ENCODE results near the gene ZNF286A. TPM values are rescaled to one million over a fixed set of nuclear protein-coding genes. Genes with fewer than 3 reads are reported as not detected.
A peak's percentile ranks its signal among the peaks of the same experiment; 100 is the strongest.
"Not testable (repeated sequence)": the region's sequence is repeated elsewhere in the genome, so short reads cannot be mapped to it uniquely, and the experiment has no call there.

ZNF286A gene
- 164 and 212 TPM in 2 replicates for total RNA-seq (2014; rRNA removed; shearing (Covaris generic))

DNA sequence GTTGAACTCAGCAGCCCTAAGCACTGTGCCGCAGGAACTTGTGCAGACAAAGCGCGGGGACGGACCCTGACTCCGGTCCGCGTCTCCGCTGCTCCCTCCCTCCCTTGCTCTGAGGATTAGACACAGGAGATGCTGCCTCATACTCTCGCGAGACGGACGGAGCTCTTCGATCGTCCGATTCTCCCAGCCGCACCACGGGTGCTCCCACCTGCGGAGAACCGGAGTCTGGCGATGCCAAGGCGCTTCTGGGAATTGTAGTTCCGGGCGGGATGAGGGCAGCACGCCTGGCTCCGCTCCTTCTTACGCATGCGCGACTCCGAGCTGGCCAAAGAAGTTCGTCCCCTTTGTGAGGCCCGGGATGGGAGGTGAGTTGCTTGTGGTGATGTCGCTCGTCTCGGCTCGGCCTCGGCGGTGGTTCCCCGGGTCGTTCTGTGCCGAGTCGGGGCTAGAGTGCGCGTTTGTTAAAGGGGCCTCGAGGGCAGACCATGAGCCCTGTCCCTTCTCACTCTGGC, at the start of gene ZNF286A:
TSS of gene ZNF286A (plus strand) at position 340 of the 512 bp plus-strand sequence. CDS start 578 bp downstream, outside the sequence.
- H3K36me3 ChIP-seq = peaks cover 21% of the 10 kb centered on the region
- H3K27me3 ChIP-seq; H3K9me3 ChIP-seq (replicated peaks); H3K4me1 ChIP-seq: not testable (repeated sequence)
- H3K27ac ChIP-seq = peak within 1 kb of the TSS; percentile 50
- H3K4me3 ChIP-seq = peak within 1 kb of the TSS; percentile 79
- DNase-seq = peak; percentile 100

DNA sequence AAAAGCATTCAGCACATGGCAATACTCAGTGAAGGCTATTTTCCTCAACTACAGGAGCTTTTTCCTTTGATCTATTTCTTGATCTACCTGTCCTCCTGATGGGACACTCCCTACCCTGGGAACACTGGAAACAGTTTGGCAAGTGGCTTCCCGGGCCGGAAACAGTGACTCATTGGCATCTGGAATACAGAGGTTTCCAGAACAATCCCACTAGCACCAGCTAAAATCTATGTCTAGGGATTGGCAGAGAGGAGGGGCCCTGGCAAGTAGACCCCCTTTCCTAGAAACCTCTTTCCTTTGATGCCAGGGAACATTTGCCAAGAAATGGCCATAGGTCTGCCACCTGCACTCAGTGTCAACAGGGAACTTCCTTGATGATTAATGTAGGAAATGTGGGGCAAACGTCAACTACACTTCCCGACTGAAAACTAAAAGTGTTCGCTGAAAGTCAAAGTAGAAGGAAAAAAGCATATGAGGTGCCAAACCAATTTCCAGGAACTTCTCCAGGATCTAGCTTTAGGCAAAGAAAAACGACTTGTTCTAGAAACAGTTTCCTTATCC, 49.6 kb upstream of the ZNF286A start:
- Histone ChIP-seq H3K4me3 (peak overlapping the region; percentile 66), H3K27ac (no peak overlapping the region; the same call in 1 of the 2 replicates)
- DNase-seq = peak in 1 of 2 experiments; percentile 29

DNA sequence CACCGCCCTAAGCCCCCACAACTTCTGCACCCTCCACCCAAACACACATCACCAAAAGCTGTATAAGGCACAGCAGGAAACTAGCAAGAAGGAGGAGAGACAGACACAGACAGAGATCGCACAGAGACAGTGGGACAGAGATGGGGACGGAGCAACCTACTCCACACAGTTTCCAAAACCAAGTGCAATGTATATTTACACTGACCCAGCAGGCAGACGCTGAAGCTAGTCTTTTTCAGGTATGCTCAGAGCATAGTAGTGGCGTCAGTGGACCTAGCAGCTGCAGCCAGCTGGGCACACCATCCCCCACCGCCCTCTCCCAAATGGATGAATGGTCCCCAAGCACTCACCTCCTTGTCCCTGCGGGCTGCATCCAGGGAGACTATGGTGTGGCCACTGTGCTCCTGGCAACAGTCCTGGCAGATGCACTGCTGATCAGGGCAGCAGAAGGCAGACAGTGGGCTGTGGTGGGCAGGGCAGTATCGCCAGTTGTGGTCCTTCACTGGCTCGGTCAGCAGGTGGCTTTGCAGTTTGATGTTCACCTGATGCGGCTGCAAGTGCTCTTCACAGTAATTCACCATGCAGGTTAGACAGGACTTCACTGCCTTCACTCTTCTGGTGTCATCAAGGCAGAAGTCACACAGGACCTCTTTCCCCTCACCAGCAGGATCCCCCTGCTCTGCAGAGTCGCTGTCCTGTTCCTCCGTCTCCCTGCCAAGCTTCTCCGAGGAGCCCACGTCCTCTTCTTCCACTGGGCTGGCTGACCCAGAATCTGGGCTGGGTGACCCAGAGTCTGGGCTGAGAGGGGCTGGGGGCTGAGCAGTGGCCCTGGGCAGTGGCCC, 48.6 kb upstream of the ZNF286A start:
- peak overlapping the region; percentile 87 for H3K27ac ChIP-seq
- H3K9me3 ChIP-seq (replicated peaks) = no peaks in the 10 kb centered on the region
- peak; percentile 63 to 70 for DNase-seq
- H3K36me3 ChIP-seq = peaks cover 8% of the 10 kb centered on the region
- H3K4me3 ChIP-seq = peak overlapping the region; percentile 66
- H3K4me1 ChIP-seq = peaks cover 44% of the 10 kb centered on the region
- no peaks in the 10 kb centered on the region for H3K27me3 ChIP-seq

More for the DNA sequence above, 49.6 kb upstream of the ZNF286A start:
- Histone ChIP-seq H3K27me3 (no peaks in the 10 kb centered on the region), H3K9me3 (replicated peaks) (no peaks in the 10 kb centered on the region), H3K4me1 (peaks cover 38% of the 10 kb centered on the region), H3K36me3 (peaks cover 8% of the 10 kb centered on the region)

DNA sequence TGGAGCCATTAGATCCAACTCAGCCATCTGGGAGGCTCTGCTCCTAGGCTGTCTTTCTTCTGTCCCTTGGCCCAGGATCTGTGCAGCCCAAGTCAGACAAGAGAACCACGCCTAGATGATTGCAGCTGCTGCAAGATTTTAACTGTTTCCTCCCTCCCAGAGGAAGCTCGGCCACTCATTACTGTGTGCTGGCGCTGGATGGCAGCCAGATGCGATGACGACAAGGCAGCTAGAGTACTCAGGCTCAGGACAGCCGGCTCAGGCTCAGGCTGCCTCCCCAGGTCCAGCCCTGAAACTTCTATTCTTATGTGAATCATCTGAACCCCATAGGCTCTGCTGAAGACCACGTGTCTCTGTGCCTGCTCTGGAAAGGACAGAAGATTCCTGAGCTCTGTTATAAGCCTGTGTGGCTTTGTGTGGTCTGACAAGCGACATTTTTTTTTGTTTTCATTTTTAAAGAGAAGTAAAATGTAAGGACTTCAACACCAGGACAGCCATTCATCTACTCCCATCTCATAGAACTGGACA, 47.9 kb upstream of the ZNF286A start:
- Histone ChIP-seq H3K36me3 (peaks cover 8% of the 10 kb centered on the region), H3K27ac (peak overlapping the region; percentile 87), H3K27me3 (no peaks in the 10 kb centered on the region), H3K4me3 (peak overlapping the region; percentile 66), H3K4me1 (peaks cover 46% of the 10 kb centered on the region), H3K9me3 (replicated peaks) (no peaks in the 10 kb centered on the region)
- peak; percentile 100 for DNase-seq

DNA sequence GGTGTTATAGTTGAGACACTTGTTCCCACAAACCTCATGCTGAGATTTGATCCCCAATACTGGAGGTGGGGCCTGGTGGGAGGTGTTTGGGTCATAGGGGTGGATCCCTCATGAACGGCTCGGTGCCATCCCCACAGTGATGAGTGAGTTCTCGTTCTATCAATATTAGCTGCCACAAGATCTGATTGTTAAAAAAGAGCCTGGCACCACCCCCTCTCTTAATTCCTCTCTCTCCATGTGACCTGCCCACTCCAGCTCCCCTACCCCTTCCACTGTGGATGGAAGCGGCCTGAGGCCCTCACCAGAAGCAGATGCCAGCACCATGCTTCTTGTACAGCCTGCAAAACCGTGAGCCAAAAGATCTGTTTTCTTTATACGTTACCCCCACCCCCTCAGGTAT, 46.6 kb upstream of the ZNF286A start:
- Histone ChIP-seq H3K36me3 (peaks cover 20% of the 10 kb centered on the region), H3K4me1 (peaks cover 46% of the 10 kb centered on the region), H3K27me3 (no peaks in the 10 kb centered on the region), H3K27ac (no peak overlapping the region; the same call in 1 of the 2 replicates), H3K9me3 (replicated peaks) (no peaks in the 10 kb centered on the region; the same call in 1 of the 2 replicates), H3K4me3 (no peak overlapping the region)
- DNase-seq = peak in 1 of 2 experiments; percentile 22

DNA sequence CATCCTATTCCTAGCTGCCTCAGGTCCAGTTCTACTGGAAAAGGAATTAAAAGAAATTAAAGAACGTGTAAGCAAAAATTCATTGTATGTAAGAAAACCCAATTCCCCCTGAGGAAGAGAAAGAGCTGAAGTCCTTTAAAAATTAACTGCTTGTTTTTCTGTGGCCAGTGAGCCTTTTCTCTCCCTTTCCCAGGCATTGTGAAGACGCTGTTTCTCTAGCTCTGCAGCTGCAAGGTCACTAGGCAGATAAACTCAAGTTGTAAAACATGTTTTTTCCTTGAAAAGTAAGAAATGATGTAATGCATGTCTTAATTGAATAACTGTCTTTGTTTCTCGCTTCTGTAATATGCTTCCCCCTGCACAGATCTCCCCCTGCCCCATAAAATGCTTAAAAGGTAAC, 45.2 kb upstream of the ZNF286A start:
- H3K27me3 ChIP-seq; H3K9me3 ChIP-seq (replicated peaks); H3K4me3 ChIP-seq: not testable (repeated sequence)
- peaks cover 18% of the 10 kb centered on the region for H3K36me3 ChIP-seq
- H3K27ac ChIP-seq = peak overlapping the region; percentile 74; the same call in 1 of the 2 replicates
- DNase-seq = peak in 1 of 2 experiments; percentile 16
- peaks cover 47% of the 10 kb centered on the region for H3K4me1 ChIP-seq

DNA sequence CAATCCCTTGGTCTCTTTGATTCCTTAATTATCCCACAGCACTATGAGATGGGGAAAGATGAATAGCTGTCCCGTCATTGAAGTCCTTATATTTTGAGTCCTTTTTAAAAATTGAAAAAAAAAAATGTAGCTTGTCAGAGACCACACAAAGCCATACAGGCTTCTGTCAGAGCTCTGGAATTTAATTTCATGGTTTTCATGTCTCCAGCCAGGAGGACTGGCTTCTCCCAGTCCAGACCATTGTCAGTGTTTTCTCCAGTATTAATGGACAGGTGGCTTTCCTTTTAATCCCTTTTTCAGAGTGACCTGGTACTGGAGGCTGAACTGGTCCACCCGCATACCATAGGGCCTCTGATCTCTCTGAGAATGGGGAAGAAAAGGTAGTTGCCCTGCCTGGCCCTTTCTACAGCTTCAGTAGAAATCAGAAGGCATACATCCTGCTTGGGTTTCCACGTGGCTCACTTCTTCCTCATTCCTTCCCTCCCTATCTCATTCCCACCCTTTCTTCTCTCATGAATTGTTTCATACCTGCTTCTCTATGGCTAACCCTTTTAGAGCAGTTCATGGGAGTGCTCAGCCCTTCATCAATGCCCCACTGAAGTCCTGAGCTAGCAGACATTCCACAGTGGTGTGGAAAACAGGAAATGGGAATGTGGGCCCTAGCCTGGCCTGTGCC, 44.5 kb upstream of the ZNF286A start:
- peak; percentile 43 to 58 for DNase-seq
- H3K4me3 ChIP-seq = no peak overlapping the region
- H3K36me3 ChIP-seq = peaks cover 18% of the 10 kb centered on the region
- H3K4me1 ChIP-seq = peaks cover 47% of the 10 kb centered on the region
- peak overlapping the region; percentile 74 for H3K27ac ChIP-seq
- no peaks in the 10 kb centered on the region; the same call in 1 of the 2 replicates for H3K9me3 ChIP-seq (replicated peaks)
- H3K27me3 ChIP-seq = no peaks in the 10 kb centered on the region

DNA sequence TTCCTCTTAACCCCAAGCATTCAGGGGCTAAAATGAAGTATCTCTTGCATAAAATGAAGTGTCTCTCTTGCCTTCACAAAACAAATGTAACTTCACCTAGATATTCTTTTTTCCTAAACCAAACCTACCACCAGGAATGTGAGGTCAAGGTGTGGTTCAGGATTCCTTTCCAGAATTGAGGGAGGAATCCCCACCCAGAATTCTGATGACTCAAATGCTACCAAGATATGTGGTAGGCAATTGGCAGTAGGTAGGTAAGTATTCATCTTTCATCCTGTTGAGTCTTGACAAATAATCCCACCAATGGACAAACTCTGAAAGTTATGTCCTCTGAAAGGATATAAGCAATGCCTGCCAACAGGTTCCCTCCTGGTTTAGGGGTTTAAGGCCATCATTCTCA, 41.7 kb upstream of the ZNF286A start:
- no peak for DNase-seq
- Histone ChIP-seq H3K27me3 (no peaks in the 10 kb centered on the region), H3K27ac (no peak overlapping the region), H3K4me1 (peaks cover 48% of the 10 kb centered on the region), H3K4me3 (no peak overlapping the region), H3K36me3 (peaks cover 28% of the 10 kb centered on the region), H3K9me3 (replicated peaks) (no peaks in the 10 kb centered on the region; the same call in 1 of the 2 replicates)

DNA sequence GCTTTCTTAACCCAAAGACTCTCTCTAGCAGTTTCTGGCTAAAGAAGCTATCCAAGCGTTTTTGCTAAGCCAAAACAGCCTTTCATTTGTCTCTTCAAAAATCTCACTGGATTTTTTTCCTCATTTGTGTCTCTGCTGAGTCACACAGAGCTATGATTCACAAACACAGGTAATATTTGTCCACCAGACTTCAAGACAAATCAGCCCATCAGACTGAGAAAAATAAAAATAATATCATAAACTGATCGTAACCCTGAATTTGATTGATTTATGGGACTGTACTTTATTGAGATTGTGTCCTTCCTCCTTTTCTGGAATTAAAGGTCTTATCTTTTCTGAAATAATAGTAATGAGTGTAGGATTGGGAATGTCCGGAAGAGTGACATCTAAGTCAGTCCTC, 41.3 kb upstream of the ZNF286A start:
- Histone ChIP-seq H3K36me3 (peaks cover 30% of the 10 kb centered on the region), H3K4me3 (no peak overlapping the region), H3K4me1 (peaks cover 48% of the 10 kb centered on the region), H3K9me3 (replicated peaks) (no peaks in the 10 kb centered on the region; the same call in 1 of the 2 replicates), H3K27ac (no peak overlapping the region; the same call in 1 of the 2 replicates), H3K27me3 (no peaks in the 10 kb centered on the region)
- no peak for DNase-seq

DNA sequence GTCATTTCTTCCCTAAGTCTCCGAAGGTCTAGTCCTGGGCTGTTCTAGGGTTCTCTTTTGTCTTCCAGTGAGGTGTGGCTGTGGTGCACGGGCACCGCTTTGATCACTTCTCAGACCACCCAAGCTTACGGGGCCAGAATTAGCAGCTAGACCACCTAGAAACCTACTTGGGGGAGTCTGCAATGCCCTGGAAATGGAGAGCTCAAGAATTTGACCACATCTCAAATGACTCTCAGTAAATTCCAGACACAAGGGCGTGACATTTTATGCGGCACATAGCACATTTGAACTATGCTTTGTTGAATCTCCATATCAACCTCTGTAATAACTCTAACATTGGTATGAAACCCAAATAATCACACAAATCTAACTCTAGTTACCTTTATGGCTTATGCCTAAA, 40.3 kb upstream of the ZNF286A start:
- H3K27ac ChIP-seq = peak overlapping the region; percentile 73
- peak; percentile 75 to 80 for DNase-seq
- peaks cover 35% of the 10 kb centered on the region for H3K36me3 ChIP-seq
- H3K9me3 ChIP-seq (replicated peaks) = no peaks in the 10 kb centered on the region; the same call in 1 of the 2 replicates
- no peaks in the 10 kb centered on the region for H3K27me3 ChIP-seq
- peaks cover 40% of the 10 kb centered on the region for H3K4me1 ChIP-seq
- no peak overlapping the region for H3K4me3 ChIP-seq

DNA sequence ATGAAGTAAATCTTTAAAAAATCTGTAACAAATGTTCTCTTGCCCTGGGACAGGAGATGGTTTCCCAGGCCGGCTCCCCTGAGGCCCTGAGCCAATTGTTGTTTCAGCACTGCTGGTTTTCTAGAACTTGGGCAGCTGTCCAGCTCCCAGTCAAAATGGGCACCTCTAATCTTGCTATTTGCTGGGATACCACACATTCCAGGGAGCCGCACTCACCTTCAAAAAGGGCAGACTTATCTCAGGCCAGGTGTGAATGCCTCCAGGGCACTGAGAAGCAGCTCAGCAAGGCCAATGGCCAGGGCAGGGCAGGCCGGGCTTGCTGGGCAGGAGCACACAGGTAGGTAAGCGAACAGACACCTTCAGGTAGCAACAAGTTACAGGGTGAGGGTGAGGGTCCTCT, 39.9 kb upstream of the ZNF286A start:
- Histone ChIP-seq H3K36me3 (peaks cover 39% of the 10 kb centered on the region), H3K27ac (peak overlapping the region; percentile 73), H3K4me1 (peaks cover 36% of the 10 kb centered on the region), H3K4me3 (no peak overlapping the region), H3K9me3 (replicated peaks) (no peaks in the 10 kb centered on the region; the same call in 1 of the 2 replicates), H3K27me3 (no peaks in the 10 kb centered on the region)
- peak; percentile 91 to 93 for DNase-seq

DNA sequence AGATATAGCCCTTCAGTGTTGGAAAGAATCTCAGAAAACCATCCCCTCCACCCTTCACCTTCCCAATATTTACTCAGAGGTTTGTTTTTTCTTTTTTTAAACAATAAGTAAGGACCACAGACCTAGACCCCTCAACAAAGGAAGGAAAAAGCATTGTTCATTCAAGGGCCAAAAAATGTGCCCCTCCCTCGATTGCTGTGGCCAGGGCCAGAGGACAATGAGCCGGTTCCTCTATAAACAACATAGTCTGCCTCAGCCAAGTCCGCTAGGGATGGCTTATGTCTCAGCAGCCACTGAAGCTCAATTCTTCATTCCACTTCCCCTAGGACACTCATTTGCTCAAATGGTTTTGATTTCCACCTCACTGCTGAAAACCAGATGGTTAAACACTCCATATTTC, 39.5 kb upstream of the ZNF286A start:
- no peaks in the 10 kb centered on the region for H3K27me3 ChIP-seq
- H3K9me3 ChIP-seq (replicated peaks) = no peaks in the 10 kb centered on the region; the same call in 1 of the 2 replicates
- H3K27ac ChIP-seq = peak overlapping the region; percentile 73
- H3K4me3 ChIP-seq = no peak overlapping the region
- peaks cover 42% of the 10 kb centered on the region for H3K36me3 ChIP-seq
- no peak for DNase-seq
- H3K4me1 ChIP-seq = peaks cover 32% of the 10 kb centered on the region

DNA sequence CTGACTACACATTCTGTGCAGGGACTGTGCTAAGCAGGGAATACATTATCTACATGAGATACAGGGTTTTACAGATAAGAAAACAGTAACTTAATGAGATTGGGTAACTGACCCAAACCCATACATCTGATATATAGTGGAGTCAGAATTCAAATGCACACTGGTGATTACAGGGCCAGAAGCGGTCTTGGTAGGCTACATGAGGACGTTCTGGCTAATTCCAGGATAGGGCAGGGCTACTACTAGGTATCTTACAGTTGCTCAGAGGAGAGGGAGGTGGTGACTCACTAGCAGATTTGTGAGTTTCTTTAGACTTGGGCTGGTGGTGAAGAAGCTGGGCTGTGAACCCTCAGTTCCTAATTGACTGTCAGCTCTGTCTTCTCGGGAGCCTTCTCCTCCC, 36.9 kb upstream of the ZNF286A start:
- peaks cover 20% of the 10 kb centered on the region for H3K4me1 ChIP-seq
- peaks cover 34% of the 10 kb centered on the region for H3K36me3 ChIP-seq
- no peaks in the 10 kb centered on the region; the same call in 1 of the 2 replicates for H3K9me3 ChIP-seq (replicated peaks)
- no peaks in the 10 kb centered on the region for H3K27me3 ChIP-seq
- no peak overlapping the region for H3K27ac ChIP-seq
- no peak overlapping the region for H3K4me3 ChIP-seq
- no peak for DNase-seq

DNA sequence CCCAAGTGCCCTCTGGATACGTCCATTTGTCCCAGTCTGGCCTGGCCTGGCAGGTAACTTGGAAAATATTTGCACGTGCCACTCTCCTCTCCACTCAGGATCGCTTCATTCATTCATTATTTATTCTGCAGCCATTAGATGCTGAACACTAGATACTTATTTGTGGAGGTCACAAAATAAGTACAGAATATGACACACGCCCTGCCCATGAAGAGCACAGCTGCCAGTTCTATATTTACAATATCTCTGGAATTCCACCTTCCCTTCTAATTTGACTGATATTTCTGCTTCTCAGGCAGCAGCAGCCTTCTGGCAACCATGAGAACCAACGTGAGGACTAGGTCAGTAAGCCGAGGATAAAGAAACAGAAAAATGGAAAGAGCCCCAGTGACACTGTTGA, 36.4 kb upstream of the ZNF286A start:
- Histone ChIP-seq H3K27ac (no peak overlapping the region), H3K9me3 (replicated peaks) (no peaks in the 10 kb centered on the region; the same call in 1 of the 2 replicates), H3K4me3 (no peak overlapping the region), H3K27me3 (no peaks in the 10 kb centered on the region), H3K4me1 (peaks cover 20% of the 10 kb centered on the region), H3K36me3 (peaks cover 32% of the 10 kb centered on the region)
- no peak for DNase-seq

Measured in SJCRH30 (cell line).